ENCODE results near the gene PET100.

PET100 gene

DNA sequence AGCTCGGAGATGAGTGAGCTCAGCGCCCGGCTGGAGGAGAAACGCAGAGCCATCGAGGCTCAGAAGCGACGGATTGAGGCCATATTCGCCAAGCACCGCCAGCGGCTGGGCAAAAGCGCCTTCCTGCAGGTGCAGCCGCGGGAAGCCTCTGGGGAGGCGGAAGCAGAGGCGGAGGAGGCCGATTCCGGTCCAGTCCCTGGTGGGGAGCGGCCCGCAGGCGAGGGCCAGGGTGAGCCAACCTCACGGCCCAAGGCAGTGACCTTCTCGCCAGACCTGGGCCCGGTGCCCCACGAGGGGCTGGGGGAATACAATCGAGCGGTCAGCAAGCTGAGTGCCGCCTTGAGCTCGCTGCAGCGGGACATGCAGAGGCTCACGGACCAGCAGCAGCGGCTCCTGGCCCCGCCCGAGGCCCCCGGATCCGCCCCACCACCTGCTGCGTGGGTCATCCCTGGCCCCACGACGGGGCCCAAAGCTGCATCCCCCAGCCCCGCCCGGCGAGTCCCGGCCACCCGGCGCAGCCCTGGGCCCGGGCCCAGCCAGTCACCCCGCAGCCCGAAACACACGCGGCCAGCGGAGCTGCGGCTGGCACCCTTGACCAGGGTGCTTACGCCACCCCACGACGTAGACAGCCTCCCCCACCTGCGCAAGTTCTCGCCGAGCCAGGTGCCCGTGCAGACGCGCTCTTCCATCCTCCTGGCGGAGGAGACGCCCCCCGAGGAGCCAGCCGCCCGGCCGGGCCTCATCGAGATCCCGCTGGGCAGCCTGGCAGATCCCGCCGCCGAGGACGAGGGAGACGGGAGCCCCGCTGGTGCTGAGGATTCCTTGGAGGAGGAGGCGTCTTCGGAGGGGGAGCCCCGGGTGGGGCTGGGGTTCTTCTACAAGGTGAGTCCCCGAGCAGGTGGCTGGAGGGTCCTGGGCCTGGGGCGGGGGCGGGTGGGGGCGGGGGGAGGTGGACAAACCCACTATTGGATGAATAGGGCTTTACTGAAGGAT lies 17.0 kb upstream of the PET100 start:
- no peak for DNase-seq

DNA sequence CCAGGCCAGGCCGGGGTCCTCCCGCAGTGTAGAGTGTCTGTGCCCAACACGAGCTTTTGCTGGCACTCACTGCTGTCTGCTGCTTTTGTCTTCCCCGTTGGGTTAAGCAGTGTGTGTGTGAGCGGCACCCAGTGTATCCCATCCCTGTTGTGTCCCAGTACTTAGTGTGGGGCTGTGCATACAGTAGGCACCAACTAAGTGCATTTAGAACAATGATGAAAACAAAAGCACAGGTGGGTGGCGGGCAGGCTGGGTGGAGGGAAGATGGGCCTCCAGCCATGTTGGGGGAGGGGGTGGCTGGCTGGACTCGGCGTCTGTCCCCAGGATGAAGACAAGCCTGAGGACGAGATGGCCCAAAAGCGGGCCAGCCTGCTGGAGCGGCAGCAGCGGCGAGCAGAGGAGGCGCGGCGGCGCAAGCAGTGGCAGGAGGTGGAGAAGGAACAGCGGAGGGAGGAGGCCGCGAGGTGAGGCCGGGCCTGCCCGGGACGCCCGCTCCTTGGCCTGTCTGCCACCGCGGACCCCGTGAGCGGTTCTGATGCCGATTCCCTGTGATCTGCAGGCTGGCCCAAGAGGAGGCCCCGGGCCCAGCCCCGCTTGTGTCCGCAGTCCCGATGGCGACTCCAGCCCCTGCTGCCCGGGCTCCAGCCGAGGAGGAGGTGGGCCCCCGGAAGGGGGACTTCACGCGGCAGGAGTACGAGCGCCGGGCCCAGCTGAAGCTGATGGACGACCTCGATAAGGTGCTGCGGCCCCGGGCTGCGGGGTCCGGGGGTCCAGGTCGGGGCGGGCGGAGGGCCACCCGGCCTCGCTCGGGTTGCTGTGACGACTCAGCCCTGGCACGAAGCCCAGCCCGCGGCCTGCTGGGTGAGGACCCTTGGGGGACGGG lies 14.5 kb upstream of the PET100 start:
- DNase-seq, result no peak

DNA sequence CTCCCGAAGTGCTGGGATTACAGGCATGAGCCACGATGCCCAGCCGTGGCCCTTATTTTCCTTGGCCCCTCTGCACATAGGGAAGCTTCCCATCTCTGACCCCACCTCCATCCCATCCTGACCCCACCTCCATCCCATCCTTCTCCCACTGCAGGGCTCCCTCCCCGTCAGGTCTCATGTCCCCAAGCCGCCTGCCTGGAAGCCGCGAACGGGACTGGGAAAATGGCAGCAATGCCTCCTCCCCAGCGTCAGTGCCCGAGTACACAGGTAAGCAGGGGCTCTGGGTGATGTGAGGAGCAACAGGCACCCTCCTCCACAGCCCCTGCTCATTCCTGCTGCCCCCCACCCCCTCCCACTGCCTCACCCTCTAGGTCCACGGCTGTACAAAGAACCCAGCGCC lies 12.4 kb upstream of the PET100 start:
- DNase-seq, result no peak

DNA sequence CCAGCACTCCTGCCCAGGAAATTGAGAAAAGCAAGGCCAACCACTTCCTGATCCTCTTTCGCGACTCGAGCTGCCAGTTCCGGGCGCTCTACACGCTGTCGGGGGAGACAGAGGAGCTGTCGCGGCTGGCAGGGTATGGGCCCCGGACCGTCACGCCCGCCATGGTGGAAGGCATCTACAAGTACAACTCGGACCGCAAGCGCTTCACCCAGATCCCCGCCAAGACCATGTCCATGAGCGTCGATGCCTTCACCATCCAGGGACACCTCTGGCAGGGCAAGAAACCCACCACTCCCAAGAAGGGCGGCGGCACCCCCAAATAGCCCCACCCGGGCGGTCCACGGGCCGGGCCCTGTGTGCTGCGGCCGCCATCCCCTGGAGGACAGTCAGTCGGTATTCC lies 11.9 kb upstream of the PET100 start:
- DNase-seq, result no peak

DNA sequence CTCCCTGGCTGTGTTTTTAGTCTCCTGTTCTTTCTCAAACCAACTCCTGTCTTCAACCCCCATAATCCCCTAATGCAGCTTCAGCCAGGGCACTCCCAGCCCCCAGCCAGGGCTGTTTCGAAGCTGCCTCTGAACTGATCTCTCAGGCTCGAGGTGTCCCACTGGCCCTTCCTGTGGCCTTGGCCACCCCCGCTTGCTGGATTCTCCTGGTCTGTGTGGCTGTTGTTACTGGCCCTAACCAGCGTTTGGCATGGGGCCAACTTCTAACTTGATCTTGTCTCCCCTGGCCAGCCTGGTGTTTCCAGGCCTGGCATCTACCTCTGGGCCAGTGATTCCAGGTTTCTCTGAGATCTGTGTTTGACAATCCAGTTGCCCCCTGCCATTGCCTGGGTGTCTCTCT lies 11.2 kb upstream of the PET100 start:
- no peak for DNase-seq

GRCh38 chr19:7618771-7619510 lies 10.7 kb upstream of the PET100 start:
- no peak for DNase-seq

DNA sequence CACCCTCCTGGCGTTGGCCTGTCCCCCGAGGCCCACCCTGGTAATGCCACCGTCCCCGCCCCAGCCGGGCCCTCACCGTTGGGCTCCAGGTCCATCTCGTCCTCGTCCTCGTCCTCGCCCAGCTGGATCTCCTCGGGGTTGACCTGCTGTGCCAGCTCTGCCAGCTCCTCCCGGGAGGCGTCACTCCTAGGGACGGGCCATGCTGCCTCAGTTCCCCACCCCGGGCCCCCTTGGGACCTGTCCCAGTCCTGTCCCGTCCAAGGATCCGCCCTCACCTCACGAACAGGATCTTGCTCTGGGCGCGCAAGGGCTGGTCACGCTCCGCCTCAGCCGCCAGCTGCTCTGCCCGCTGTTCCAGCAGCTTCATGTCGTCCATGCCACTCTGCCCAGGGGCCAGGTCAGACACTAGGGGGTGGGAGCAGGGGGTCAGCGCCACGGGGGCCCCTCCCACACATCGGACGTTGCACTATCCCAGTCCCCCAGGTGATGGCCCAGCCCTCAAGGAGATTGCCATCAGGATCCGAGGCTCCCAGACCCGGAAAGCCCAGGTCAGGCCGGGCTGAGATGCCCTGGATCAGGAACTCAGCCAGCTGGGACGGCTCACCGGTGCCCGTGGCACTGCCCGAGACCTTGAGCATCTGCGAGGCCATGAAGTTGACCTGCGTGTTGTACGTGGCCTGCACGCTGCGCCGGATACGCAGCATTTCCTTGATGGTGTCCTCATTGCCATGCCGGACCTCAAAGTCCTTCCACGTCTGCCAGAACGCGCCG lies 9.7 kb upstream of the PET100 start:
- DNase-seq, result no peak

DNA sequence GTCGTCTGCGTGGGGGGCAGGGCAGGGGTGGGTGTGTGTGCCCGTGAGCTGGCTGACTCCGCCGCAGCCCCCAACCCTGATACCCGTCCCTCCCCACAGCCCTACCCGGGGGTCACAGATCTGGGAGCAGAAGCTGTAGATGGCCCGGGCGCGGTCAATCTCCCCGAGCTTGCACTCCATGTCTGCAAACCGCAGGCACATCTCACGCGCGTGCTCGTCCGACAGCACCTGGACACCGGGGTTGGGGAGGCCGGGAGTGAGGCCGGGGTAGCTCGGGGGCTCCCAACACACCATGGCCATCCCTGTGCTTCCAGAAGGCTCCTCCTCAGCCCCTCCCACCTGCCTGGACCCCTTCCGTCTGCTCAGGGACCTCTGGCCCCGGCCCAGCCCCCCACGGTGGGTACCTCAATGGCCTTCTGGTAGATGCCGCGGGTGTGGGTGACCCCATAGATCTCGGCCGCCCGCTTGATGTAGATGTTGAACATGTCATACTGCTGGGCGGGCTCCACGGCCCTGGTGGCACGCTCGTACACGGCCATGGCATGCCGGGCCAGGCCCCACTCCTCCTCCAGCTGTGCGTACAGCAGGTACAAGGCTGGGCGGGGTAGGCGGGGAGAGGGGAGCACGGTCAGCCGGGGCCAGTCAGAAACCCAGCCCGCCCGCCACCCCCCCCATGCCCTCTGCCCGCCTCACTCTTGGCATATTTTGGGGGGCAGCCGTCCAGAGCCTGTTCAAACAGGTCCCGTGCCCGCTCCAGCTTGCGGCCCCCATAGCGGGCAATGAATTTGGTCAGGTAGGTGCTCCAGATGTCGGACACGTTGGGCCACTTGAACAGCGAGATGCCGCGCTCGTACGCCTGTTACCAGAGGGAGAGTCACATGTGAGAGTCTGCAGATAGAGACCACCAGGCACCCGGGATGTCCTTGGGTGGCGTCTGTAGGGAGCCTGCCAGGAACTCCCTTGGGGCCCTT lies 8.9 kb upstream of the PET100 start:
- no peak for DNase-seq

DNA sequence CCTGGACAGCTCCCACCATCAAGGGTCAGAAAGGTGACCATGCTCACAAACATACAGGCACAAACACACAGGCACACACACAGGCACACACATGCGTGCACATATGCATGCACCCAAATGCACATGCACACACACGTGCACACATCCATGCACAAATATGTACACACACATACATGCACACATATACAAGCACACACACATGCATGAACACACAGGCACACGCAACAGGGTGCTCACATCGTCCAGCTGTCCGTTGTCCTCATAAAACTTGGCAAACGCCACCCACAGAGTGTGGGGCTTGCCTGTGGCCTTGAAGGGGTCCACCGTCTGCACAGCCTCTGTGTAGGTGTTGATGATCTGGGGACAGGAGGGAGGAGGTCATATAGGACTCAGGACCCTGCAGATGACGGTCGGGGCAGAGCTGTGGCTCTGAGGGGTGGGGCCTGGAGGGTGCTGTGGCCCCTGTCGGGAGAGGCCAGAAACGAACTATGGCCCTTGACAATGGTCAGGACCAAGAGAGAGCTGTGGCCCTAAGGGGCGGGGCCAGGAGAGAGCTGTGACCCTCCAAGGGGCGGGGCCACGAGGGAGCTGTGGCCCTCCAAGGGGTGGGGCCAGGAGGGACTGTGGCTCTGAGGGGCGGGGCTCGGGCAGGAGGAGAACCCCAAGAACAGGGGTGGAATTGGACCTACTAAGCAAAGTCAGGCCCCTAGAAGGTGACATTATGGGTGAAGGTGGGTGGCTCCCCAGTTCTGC lies 6.5 kb upstream of the PET100 start:
- DNase-seq, result no peak

- no peak for DNase-seq
Measured at GRCh38 chr19:7623725-7624603, 5.6 kb upstream of the PET100 start.

GRCh38 chr19:7624810-7625209 lies 4.8 kb upstream of the PET100 start:
- DNase-seq, result no peak

- DNase-seq, result no peak
Measured at GRCh38 chr19:7625763-7626372, 3.7 kb upstream of the PET100 start.

DNA sequence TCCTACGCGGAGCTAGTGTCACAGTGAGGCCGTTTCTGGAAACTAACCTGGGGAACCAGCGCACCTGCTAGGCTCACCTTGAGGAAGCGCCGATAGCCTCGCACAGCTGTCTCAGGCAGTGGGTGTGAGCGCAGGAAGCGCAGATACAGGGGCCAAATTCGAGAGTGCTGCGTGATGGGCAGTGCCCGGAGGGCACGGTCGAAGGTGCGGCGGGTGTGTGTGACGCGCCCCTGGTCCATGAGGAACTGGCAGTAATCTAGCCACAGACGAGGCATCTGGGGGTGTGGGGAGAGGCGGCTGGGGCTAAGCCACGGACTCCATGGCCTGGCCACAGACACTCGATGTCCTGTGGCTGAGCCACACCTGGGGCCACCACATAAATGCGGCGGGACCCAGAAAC lies 2.4 kb upstream of the PET100 start:
- DNase-seq, result no peak

DNA sequence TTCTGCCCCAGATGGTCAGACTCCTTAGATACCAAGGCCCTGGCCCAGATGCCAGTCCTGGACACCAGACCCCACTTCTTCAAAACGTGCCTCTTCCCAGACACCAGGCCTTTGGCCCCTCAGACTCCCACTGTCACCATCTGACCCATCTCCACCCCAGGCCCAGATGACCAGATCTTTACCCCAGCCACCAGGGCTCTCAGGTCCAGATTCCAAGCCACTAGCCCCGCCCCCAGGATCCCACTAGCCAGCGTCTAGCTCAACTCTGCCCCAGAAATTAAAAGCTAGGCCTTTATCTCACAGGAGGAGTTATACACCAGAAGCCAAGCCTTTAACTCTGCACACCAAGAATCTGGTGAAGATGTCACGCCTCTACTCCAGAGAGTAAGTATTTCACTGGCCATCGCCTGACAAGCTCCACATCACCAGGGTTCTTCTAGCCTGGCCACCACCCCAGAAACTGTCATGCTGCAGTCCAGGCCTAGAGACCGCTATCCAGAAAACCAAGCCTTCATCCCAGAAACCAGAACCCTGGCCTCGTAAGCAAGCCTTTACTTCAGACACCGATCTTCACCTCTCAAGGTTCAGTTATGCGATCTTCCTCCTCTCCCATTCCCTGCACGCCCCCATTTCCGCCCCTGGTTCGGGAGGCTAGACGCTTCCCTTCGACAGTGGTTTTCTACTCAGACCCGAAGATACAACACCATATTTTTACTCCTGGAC lies 843 bp upstream of the PET100 start:
- DNase-seq, result no peak

DNA sequence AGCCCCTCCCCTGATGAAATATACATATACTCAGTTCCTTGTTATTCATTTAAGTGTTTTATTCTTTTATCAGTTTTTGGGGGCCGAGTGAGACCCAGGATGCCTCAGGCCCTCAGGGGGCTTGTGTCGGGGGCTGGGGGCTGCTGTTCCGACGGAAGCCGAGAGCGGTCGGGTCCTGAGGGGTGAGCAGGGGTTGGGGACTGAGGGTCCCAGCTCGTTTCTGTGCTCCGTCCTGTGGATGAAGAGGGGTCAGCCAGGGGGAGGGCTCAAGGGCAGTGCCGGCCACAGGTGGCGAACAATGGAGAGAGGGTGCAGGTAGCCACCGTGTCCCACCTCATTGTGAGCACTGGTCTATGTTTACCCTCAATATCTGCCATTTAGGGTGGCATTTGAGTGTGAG lies 2.0 kb downstream of the PET100 start:
- no peak for DNase-seq

DNA sequence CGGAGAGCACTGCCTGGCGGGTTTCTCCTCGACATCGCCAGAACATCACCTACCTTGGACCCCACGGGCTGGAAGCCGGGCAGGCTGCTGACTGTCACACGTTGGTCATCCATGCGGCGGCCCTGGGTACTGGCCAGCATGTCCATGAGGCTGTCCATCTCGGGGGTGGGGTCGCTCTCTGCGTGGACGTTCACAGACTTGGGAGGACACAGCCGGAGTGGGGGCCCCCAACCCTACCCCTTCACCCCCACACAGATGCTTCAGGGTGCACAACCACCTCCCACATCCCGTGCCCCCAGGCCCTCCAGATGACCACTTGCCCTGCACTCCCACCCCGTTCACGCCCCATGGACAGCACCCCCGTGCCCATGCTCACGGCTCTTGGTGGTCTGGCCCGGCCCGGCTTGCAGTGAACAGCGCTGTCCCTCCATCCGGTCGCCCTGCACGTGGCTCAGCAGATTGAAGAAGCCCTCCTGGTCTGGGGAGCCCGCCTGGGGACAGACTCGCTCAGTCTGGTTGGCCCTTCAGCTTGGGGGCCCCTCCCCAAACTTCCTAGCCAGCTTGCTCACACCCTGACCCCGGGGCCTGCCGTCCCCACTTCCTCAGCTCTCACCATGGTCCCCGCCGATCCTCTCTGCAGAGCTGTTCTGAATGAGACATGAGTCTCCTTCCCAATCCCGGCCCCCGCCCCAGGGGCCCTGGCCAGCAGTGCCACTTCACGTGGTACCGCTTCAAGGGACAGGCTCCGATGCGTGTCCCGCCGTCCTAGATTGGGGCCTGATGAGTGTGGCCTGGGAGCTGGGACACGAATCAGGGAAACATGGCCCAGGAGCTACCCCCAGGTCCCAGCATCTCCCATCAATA lies 3.0 kb downstream of the PET100 start:
- DNase-seq, result no peak

- no peak for DNase-seq
Measured at GRCh38 chr19:7633698-7634097, 4.1 kb downstream of the PET100 start, which contains the start of gene PCP2. PCP2 (minus strand) TSS chr19:7633719; CDS start chr19:7633457, 262 bp downstream.

Data from MV-4-11 (cell line).